Nephron (organoid): ENCODE data around the gene CLN6.

Experiments used
- H3K27ac Mint-ChIP-seq, 3 experiments: 2 replicates each; pipeline ENCODE4 v1.8.0; 2020; ENCODE audit warnings: mixed read lengths in 3 of 3, mild to moderate bottlenecking in 2 of 3, moderate library complexity in 1 of 3
- H3K27me3 Mint-ChIP-seq: 2 replicates; pipeline ENCODE4 v1.8.0; 2021; ENCODE audit warnings: low read depth, mild to moderate bottlenecking, moderate library complexity, mixed read lengths
- H3K36me3 Mint-ChIP-seq: 2 replicates; pipeline ENCODE4 v1.8.0; 2020; ENCODE audit warnings: low read depth, mixed read lengths
- H3K4me1 Mint-ChIP-seq: 2 replicates; pipeline ENCODE4 v1.8.0; 2020; ENCODE audit warnings: mixed read lengths
- H3K4me3 Mint-ChIP-seq, 3 experiments: 2 replicates each; pipeline ENCODE4 v1.8.0; 2020; ENCODE audit warnings: mild to moderate bottlenecking in 3 of 3, mixed read lengths in 3 of 3, moderate library complexity in 2 of 3
- H3K9me3 Mint-ChIP-seq: 2 replicates; pipeline ENCODE4 v1.8.0; 2020; ENCODE audit warnings: mixed read lengths
- CTCF ChIP-seq, 3 experiments: fragments of 200-600 bp; sonication (generic); IDR thresholded peaks; one replicate each; pipeline ENCODE4 v1.5.0; 2021; ENCODE audit warnings: antibody characterized with exemption in 3 of 3; ENCODE audit not compliant: unreplicated experiment in 3 of 3

CLN6 gene

DNA sequence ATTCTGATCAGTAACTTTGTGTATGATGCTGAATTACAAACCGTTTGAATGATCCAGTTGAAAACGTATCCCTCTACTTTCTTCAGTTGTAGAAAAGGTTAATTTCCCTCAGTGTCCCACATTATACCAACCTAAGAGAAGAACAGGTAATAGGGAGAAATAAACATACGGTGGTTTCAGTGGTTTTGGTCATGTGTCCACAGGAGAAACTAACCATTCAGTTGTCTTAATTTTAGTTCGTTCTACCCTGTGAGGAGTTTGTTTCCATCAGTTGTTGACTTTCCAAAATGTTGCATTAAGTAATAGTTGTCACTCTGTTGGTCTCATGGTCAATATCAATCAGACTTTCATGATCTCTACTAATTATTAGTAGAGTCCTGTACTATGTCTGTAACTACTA lies 39.5 kb downstream of the CLN6 start:
- Mint-ChIP-seq H3K27ac (peak overlapping the region in 2 of 3 experiments; percentile 1 to 9), H3K27me3 (no peaks in the 10 kb centered on the region), H3K4me1 (peaks cover 28% of the 10 kb centered on the region), H3K9me3 (no peaks in the 10 kb centered on the region), H3K36me3 (peaks cover 67% of the 10 kb centered on the region), H3K4me3 (no peak overlapping the region)
- TF ChIP-seq CTCF (IDR thresholded peaks at IDR 0.05; ENCODE audit: unreplicated experiment in 3 of 3), result no peak

- peaks cover 26% of the 10 kb centered on the region for H3K4me1 Mint-ChIP-seq
- no peaks in the 10 kb centered on the region for H3K27me3 Mint-ChIP-seq
- TF ChIP-seq CTCF (IDR thresholded peaks at IDR 0.05; ENCODE audit: unreplicated experiment in 3 of 3), result no peak
- H3K4me3 Mint-ChIP-seq, result peak overlapping the region in 1 of 3 experiments; percentile 60
- H3K9me3 Mint-ChIP-seq, result no peaks in the 10 kb centered on the region
- peaks cover 69% of the 10 kb centered on the region for H3K36me3 Mint-ChIP-seq
- H3K27ac Mint-ChIP-seq, result peak overlapping the region; percentile 14 to 84 (median 58)
Measured at GRCh38 chr15:68188647-68189046, 40.9 kb downstream of the CLN6 start.

GRCh38 chr15:68187559-68187958 lies 42.0 kb downstream of the CLN6 start:
- Mint-ChIP-seq H3K27me3 (no peaks in the 10 kb centered on the region), H3K4me3 (peak overlapping the region in 2 of 3 experiments; percentile 45 to 71), H3K4me1 (peaks cover 26% of the 10 kb centered on the region), H3K9me3 (no peaks in the 10 kb centered on the region), H3K36me3 (peaks cover 67% of the 10 kb centered on the region), H3K27ac (peak overlapping the region; percentile 57 to 89 (median 84))
- TF ChIP-seq CTCF (IDR thresholded peaks at IDR 0.05; ENCODE audit: unreplicated experiment in 3 of 3), result no peak

DNA sequence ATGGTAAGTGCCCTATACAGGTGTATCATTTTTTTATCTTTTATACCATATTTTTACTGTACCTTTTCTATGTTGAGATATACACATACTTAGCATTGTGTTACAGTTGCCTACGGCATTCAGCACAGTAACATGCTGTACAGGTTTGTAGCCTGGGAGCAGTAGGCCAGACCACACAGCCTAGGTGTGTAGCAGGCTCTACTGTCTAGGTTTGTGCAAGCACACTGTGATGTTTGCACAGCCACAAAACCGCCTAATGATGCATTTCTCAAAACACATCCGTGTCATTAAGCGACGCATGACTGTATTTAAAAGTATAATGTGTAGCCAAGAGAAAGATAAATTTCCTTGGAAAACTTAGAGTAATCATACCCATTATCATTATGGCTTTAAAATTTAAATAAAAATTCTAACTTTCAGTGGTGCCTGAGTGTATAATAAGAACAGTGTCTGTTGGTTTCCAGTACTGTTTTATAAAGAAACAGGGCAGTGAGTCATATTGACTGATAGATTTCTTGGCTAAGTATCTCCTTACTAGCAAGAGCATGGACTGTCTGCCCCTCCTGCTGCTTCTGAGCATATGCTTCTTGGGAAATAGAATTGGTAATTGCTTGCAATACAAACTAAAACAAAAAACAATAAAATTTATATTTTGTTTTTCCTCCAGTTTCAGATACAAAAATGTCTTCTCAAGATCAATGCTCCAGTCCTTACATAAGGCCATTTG lies 42.7 kb downstream of the CLN6 start:
- H3K4me1 Mint-ChIP-seq, result peaks cover 26% of the 10 kb centered on the region
- peak overlapping the region in 1 of 3 experiments; percentile 84 for H3K27ac Mint-ChIP-seq
- no peak for TF ChIP-seq CTCF (IDR thresholded peaks at IDR 0.05; ENCODE audit: unreplicated experiment in 3 of 3)
- H3K36me3 Mint-ChIP-seq, result peaks cover 65% of the 10 kb centered on the region
- H3K9me3 Mint-ChIP-seq, result no peaks in the 10 kb centered on the region
- no peaks in the 10 kb centered on the region for H3K27me3 Mint-ChIP-seq
- no peak overlapping the region for H3K4me3 Mint-ChIP-seq

DNA sequence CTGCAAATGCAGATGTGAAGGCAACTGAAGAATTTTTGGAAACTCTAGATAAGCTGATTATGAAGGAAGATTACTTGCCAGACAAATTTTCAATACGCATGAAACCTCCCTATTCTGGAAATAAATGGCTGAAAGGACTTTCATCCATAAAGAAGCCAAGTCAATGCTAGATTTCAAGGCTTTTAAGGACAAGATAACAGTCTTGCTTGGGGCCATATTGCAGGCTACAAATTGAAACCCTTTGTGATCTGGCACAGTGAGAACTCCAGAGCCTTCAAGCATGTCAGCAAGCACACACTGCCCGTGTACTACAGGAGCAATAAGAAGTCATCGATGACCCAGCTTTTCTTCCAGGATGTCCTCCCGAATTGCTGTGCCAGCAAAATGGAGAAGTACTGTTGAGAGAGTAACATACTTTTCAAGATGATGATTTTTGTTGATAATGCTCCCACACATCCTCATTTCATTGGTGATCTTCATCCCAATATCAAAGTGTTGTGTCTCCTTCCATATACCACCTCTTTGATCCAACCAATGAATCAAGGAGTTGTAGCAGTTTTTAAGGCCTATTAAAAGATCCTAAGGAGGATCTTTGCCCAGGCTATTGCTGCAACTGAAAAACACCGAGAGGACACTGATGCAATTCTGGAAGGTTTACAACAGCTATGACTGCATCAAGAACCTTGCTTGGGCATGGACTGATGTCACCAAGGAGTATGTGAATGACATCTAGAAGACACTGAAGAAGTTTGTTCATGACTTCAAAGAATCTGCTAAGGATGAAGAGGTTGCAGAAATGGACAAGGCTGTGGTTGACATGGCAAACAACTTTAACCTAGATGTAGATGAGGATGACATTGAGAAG lies 44.7 kb downstream of the CLN6 start:
- no peak for TF ChIP-seq CTCF (IDR thresholded peaks at IDR 0.05; ENCODE audit: unreplicated experiment in 3 of 3)
- Mint-ChIP-seq H3K9me3 (no peaks in the 10 kb centered on the region), H3K4me3 (no peak overlapping the region), H3K27me3 (no peaks in the 10 kb centered on the region), H3K4me1 (peaks cover 20% of the 10 kb centered on the region), H3K27ac (no peak overlapping the region), H3K36me3 (peaks cover 71% of the 10 kb centered on the region)
